HCT116 (cell line): ENCODE results near the gene IRF4. TPM values are rescaled to one million over a fixed set of nuclear protein-coding genes. Genes with fewer than 3 reads are reported as not detected.

Experiments used
- ATAC-seq: fragments of 200-7000 bp; cut with Tn5 transposase; 2 replicates; pipeline ENCODE4 v1.9.1; 2020; ENCODE audit warnings: mild to moderate bottlenecking, moderate library complexity
- BruUV-seq: library from RNA; stranded (reverse); fragments of 400-500 nt; replicated peaks from 2 replicates; lab custom pipeline; 2021; lab: Mats Ljungman, UMichigan
- CTCF ChIA-PET: fragments of 300-600 bp; sonication (Branson Sonifier 250); formaldehyde crosslinking; loops from one replicate; lab custom pipeline; 2021; ENCODE audit warnings: antibody characterized with exemption; lab: Charles Lee
- POLR2A ChIA-PET: fragments of 300-600, 350-600 bp; sonication (Branson Sonifier 250); formaldehyde crosslinking; loops from one replicate; lab custom pipeline; 2021; ENCODE audit warnings: antibody characterized with exemption; lab: Charles Lee
- RAD21 ChIA-PET, 2 experiments: fragments of 300-600 bp; sonication (Branson Sonifier 250); formaldehyde crosslinking; loops; one replicate each; lab custom pipeline; 2023; ENCODE audit warnings: low total read pairs in 2 of 2; ENCODE audit not compliant: uncharacterized antibody in 2 of 2, unreplicated experiment in 2 of 2, low non-redundant PET in 1 of 2; lab: Charles Lee
- DNase-seq: peaks from one replicate; pipeline ENCODE4 v3.0.0-alpha.2; 2010; ENCODE audit warnings: low read depth, low spot score
- H2AFZ ChIP-seq: fragments of 200-600 bp; shearing (Covaris generic), sonication (generic); 2 replicates; pipeline ENCODE4 v1.6.1; 2017; ENCODE audit warnings: low read depth, mixed run types, mixed read lengths, antibody characterized with exemption, low read length; ENCODE audit not compliant: poor library complexity, severe bottlenecking
- H3K27ac ChIP-seq: 2 replicates; pipeline ENCODE4 v1.5.1; 2012; ENCODE audit warnings: low read depth, low read length
- H3K27me3 ChIP-seq: fragments of 200-600 bp; sonication (generic); 2 replicates; pipeline ENCODE4 v1.6.1; 2016; ENCODE audit warnings: mixed run types, low read length, mixed read lengths; ENCODE audit not compliant: insufficient read depth
- H3K36me3 ChIP-seq, 2 experiments: fragments of 200-500 bp in 1 of 2; fragments of 200-600 bp in 1 of 2; sonication (Bioruptor generic) in 1 of 2; sonication (generic) in 1 of 2; 2 replicates each; pipeline versions ENCODE4 v1.5.1 to v1.6.1; 2014 to 2016; ENCODE audit warnings: low read length in 2 of 2, inconsistent platforms in 1 of 2, mixed read lengths in 1 of 2, mixed run types in 1 of 2; ENCODE audit not compliant: insufficient read depth in 2 of 2, control insufficient read depth in 1 of 2
- H3K4me1 ChIP-seq, 2 experiments: fragments of 200-600 bp in 1 of 2; sonication (generic) in 1 of 2; 2 replicates each; pipeline versions ENCODE4 v1.5.1 to v1.6.1; 2012 to 2017; ENCODE audit warnings: low read length in 2 of 2, inconsistent platforms in 1 of 2, mild to moderate bottlenecking in 1 of 2, mixed read lengths in 1 of 2, mixed run types in 1 of 2, moderate library complexity in 1 of 2; ENCODE audit not compliant: insufficient read depth in 2 of 2, control insufficient read depth in 1 of 2
- H3K4me2 ChIP-seq: fragments of 200-600 bp; sonication (generic); 2 replicates; pipeline ENCODE4 v1.6.1; 2017; ENCODE audit warnings: mixed run types, low read length, mixed read lengths
- H3K4me3 ChIP-seq, 2 experiments: fragments of 200-600 bp in 1 of 2; sonication (generic) in 1 of 2; replicated peaks in 1 of 2; 2 replicates each; pipeline ENCODE4 v1.5.1; 2011 to 2016; ENCODE audit warnings: low read length in 2 of 2, control low read depth in 1 of 2, low read depth in 1 of 2, mild to moderate bottlenecking in 1 of 2, mixed read lengths in 1 of 2, mixed run types in 1 of 2
- H3K79me2 ChIP-seq: fragments of 200-600 bp; sonication (generic); 2 replicates; pipeline ENCODE4 v1.6.1; 2017; ENCODE audit warnings: mild to moderate bottlenecking, mixed run types, low read length, moderate library complexity, mixed read lengths; ENCODE audit not compliant: insufficient read depth
- H3K9ac ChIP-seq: fragments of 200-600 bp; sonication (generic); 2 replicates; pipeline ENCODE4 v1.6.1; 2016; ENCODE audit warnings: low read length, mixed read lengths
- H3K9me2 ChIP-seq: fragments of 200-600 bp; sonication (generic), shearing (Covaris generic); 2 replicates; pipeline ENCODE4 v1.6.1; 2017; ENCODE audit warnings: mixed run types, mild to moderate bottlenecking, moderate library complexity; ENCODE audit not compliant: insufficient read depth
- H3K9me3 ChIP-seq, 2 experiments: fragments of 200-500 bp in 1 of 2; fragments of 200-600 bp in 1 of 2; sonication (Bioruptor generic) in 1 of 2; sonication (generic) in 1 of 2; 2 replicates each; pipeline ENCODE4 v1.6.1; 2014 to 2017; ENCODE audit warnings: low read length in 2 of 2, mixed read lengths in 2 of 2, inconsistent platforms in 1 of 2, low read depth in 1 of 2, mild to moderate bottlenecking in 1 of 2, mixed run types in 1 of 2, moderate library complexity in 1 of 2; ENCODE audit not compliant: control insufficient read depth in 1 of 2, insufficient read depth in 1 of 2
- H4K20me1 ChIP-seq: fragments of 200-600 bp; sonication (generic), shearing (Covaris generic); 2 replicates; pipeline ENCODE4 v1.6.1; 2017; ENCODE audit warnings: mixed run types, mild to moderate bottlenecking, moderate library complexity; ENCODE audit not compliant: insufficient read depth
- CEBPB ChIP-seq: IDR thresholded peaks from 2 replicates; pipeline ENCODE4 v1.6.1; 2012; ENCODE audit warnings: low read depth
- FOSL1 ChIP-seq: IDR thresholded peaks from 2 replicates; pipeline ENCODE4 v1.6.1; 2012; ENCODE audit warnings: low read depth
- REST ChIP-seq: IDR thresholded peaks from 2 replicates; pipeline ENCODE4 v1.6.1; 2012; ENCODE audit warnings: low read depth
- SIN3A ChIP-seq: IDR thresholded peaks from 2 replicates; pipeline ENCODE4 v1.6.1; 2012; ENCODE audit warnings: low read depth
- TCF7L2 ChIP-seq: IDR thresholded peaks from 2 replicates; pipeline ENCODE4 v1.7.0; 2011; ENCODE audit warnings: borderline replicate concordance, inconsistent platforms; ENCODE audit not compliant: insufficient read depth, insufficient read length; ENCODE audit errors: extremely low read depth
- ZFX ChIP-seq: fragments of 450-650 bp; IDR thresholded peaks from 2 replicates; pipeline ENCODE4 v1.6.1; 2017
- intact Hi-C: fragments of 100-400 bp; cut with micrococcal nuclease; formaldehyde crosslinking; loops from 2 replicates; pipeline ENCODE4 v1.10.0; 2022
- total RNA-seq: library from RNA; stranded (reverse); gene quantifications from one replicate; pipeline ENCODE4 v1.2.1, GENCODE V29; 2021; ENCODE audit not compliant: unreplicated experiment

The IRF4 gene
- total RNA-seq, 1 experiment from 2014 or later = 1.2 TPM

- TF ChIP-seq CEBPB = no peak
- no peak for TF ChIP-seq SIN3A
- TF ChIP-seq FOSL1 = no peak
- TF ChIP-seq TCF7L2 = no peak
- no peak for TF ChIP-seq REST
- no peak overlapping the region for H3K27ac ChIP-seq
- H4K20me1 ChIP-seq = no peaks in the 10 kb centered on the region
- DNase-seq (no peak), ATAC-seq (no peak)
- peaks cover 7 to 26% of the 10 kb centered on the region in 2 experiments; a peak in 3 of 4 replicates for H3K9me3 ChIP-seq
- ChIA-PET RAD21 (no interaction called here), CTCF (no interaction called here), POLR2A (no interaction called here)
- no peak overlapping the region for H3K4me3 ChIP-seq
- no peaks in the 10 kb centered on the region for H3K79me2 ChIP-seq
- intact Hi-C loops = no loop called here
- no peaks in the 10 kb centered on the region for H3K9me2 ChIP-seq
- no peak overlapping the region for H2AFZ ChIP-seq
- no peaks in the 10 kb centered on the region for H3K36me3 ChIP-seq
- no peaks in the 10 kb centered on the region for H3K4me1 ChIP-seq
- BruUV-seq = no TSS peak
- no peak overlapping the region for H3K9ac ChIP-seq
- H3K4me2 ChIP-seq = no peak overlapping the region
- H3K27me3 ChIP-seq = no peaks in the 10 kb centered on the region
Observed at GRCh38 chr6:362231-362923, 29.2 kb upstream of the IRF4 start.

GRCh38 chr6:362924-363249 is 28.7 kb upstream of the IRF4 start:
- Histone ChIP-seq H3K4me1 (no peaks in the 10 kb centered on the region), H3K9me2 (no peaks in the 10 kb centered on the region), H3K27me3 (no peaks in the 10 kb centered on the region), H3K36me3 (no peaks in the 10 kb centered on the region), H3K4me3 (no peak overlapping the region), H3K4me2 (no peak overlapping the region), H3K79me2 (no peaks in the 10 kb centered on the region), H4K20me1 (no peaks in the 10 kb centered on the region), H2AFZ (no peak overlapping the region), H3K9ac (no peak overlapping the region), H3K27ac (no peak overlapping the region), H3K9me3 (peaks cover 8 to 26% of the 10 kb centered on the region in 2 experiments; a peak in 3 of 4 replicates)
- intact Hi-C loops = no loop called here
- DNase-seq (no peak), ATAC-seq (no peak)
- RAD21 ChIA-PET = no interaction called here
- CTCF ChIA-PET = no interaction called here
- no peak for TF ChIP-seq ZFX
- no TSS peak for BruUV-seq
- POLR2A ChIA-PET = no interaction called here
